ENCODE measurements around the gene DHTKD1.
"Not testable (repeated sequence)": the region's sequence is repeated elsewhere in the genome, so short reads cannot be mapped to it uniquely, and the experiment has no call there.

Gene DHTKD1

DNA sequence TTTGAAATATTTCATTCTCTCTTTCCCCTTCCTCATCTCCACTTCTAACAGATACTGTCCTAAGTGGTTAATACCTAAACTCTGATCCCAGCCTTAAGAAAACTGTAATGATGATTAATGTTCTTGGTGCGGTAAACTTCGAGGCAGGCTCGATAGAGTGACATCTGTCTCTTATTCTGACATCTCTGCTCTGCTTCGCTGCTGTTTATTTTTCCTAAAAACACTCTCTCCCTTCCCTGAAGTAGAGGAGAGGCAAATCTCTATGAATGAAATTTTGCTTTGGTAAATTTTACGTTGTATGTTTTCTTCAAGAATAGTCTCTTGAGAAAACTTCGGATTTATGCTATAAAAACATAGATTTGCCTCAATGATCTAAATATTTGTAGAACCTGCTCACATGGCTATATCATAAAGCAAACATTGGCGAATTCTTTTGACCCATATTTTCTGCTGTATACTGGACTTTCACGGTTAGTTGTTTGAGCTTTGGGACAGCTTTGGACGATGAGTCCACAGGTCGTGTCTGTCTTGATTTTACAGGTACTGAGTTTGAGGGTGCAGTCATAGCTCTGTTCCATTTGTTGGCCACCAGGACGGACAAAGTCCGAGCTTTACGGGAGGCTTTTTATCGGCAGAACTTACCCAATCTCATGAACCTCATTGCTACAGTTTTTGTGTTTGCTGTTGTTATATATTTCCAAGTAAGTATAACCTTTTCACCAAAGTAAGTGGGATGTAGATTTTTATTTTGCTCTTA lies 87.8 kb downstream of the DHTKD1 start:
- no peak for DNase-seq

DNA sequence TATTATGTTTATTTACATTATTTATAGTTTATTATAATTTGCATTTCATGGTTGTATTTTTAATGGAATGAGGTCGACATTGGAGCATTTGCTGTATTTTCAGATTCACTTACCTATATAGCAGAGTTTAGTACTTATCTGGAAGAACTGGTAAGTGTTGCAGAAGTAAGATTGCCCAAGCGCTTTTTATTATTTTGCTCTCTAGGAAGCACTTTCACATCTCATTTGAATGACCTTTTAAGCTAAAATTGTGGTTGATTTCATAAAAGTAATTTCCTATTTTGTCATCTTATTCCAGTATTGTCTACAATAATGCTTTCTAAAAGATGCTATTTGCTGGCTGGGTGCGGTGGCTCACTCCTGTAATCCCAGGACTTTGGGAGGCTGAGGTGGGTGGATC lies 89.4 kb downstream of the DHTKD1 start:
- DNase-seq, result no peak

DNA sequence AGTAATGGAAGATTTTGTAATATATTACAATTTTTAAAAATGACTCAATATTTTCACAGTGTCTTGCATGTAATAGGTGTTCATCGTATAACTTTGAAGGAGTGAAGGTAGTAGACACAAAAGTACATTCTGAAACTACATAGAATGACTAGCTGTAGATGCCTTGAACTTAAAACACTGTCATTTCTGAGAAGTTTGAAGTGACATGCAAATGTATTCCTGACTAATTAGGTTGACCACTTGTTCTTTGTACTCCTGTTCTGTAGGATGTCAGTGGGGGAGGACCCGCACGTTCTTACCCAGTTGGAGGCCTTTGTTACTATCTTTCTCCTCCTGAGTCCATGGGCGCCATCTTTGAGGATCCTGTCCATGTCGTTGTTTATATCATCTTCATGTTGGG lies 91.9 kb downstream of the DHTKD1 start:
- no peak for DNase-seq

DNA sequence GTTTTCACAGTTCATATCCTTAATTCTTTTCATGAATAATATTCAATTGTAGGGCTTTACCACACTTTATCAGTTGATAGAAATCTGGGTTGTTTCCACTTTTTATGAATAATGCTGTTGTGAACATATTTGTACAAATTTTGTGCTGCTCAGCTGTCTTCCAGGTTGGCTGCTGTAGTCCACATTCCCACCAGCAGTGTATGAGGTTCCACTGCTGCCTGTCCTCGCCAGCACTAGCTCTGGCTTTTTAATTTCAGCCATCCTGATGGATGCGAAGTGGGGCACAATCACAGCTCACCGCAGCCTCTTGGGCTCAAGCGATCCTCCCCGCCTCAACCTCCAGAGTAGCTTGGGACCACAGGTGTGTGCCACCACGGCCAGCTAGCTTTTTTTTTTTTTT lies 94.2 kb downstream of the DHTKD1 start:
- no peak for DNase-seq

DNA sequence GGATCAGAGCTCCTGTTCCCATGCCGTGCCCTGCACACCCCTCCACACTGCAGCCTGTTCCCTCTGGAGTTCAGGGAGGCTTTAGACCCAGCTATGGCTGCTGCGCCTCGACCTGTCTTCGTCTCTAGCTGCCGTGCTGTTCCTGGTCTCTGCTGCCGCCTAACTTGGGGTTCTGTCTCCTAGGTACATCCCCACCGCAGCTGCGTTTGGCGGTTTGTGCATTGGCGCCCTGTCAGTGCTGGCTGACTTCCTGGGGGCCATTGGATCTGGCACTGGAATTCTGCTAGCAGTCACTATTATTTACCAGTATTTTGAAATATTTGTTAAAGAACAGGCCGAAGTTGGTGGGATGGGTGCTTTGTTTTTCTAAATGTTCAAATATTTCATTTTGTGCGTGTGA lies 95.3 kb downstream of the DHTKD1 start:
- no peak for DNase-seq

DNA sequence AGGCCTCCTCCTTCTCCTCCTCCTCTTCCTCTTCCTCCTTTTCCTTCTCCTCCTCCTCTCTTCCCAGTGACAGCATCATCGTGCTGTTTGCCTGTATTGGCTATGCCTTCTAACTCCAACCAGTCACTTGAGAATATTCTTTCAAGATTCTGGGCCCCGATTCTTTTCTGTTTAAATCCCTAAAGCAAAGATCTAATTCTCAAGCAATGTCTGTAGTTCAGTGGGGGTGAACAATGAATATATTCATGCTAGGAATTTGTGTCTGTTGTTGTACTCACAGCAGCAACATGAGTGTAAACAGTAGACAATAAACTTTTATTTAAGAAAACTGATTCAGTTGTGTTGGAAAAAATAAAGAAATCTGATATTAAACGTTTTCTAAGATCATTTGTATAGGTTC lies 96.3 kb downstream of the DHTKD1 start:
- DNase-seq, result no peak

DNA sequence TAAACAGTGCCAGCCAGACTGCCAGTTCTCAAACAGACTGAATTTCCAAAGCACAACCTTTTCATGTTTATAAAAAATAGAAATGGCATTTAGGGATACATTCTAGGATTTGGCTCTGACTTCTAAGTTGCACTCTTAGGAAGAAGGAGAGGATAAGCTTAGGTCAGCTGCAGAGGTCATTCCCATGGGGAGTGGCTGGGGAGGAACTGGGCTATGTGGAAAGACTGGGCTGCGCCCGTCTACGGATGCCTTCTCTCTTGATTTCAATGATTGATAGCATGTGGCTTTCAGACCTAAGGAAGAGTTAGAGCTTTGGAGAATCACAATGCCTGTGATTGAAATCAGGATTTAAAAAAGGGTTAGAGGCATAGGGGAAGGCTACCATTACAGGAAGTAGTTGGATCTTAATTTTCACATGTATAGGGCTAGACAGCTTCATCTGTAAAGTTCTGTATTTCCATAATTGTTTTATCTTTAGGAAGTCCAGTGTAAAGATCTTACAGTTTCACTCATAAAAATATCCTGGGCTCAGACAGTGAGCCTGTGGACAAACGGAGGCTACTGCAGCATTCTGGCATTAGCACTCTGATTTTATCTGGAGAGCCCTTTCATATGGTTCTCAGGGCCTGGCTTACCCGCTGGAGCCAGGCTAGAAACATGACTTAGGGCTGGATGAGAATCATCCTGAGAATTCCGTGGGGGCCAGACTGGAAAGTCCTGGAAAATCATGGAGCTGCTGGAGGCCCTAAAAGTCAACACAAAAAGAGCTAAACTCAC lies 97.4 kb downstream of the DHTKD1 start:
- DNase-seq, result no peak

DNA sequence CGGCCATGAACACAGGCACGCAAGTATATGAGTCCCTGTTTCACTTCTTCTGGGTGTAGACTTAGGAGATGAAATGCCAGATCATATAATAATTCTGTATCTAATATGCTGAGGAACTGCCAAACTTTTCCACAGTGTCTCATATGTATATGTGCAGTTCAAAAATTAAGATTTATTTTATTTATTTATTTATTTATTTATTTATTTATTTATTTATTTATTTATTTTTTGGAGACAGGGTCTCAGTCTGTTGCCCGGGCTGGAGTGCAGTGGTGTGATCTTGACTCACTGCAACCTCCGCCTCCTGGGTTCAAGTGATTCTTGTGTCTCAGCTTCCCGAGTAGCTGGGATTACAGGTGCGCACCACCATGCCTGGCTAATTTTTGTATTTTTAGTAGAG lies 102.8 kb downstream of the DHTKD1 start:
- not testable (repeated sequence) for DNase-seq

All from activated naive CD4-positive, alpha-beta T cell treated with anti-CD3 and anti-CD28 coated beads, Interleukin-2, amount 50 U/mL, for 16 hours (primary cell).